NOMO-1 treated with DMSO at 0.1 percent for 48 hours (cell line): ENCODE data around the gene OST4.
"Not testable (repeated sequence)": the region's sequence is repeated elsewhere in the genome, so short reads cannot be mapped to it uniquely, and the experiment has no call there.

Experiments
- DNase-seq: peaks from one replicate; lab custom pipeline; 2025; ENCODE audit not compliant: unreplicated experiment; lab: John Stamatoyannopoulos, UW

OST4 gene

DNA sequence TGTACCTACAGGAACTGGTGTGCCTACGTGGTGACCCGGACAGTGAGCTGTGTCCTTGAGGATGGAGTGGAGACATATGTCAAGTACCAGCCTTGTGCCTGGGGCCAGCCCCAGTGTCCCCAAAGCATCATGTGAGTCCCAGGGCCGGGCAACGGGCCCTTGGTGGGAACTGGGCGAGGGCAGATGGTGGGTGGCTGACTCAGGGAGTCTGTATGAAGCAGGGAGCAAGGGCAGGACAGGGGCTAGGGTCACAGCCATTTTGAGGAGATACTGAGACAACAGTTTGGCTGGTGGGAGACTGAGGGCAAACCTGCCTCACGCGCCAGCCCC lies 8.7 kb upstream of the OST4 start:
- no peak for DNase-seq

DNA sequence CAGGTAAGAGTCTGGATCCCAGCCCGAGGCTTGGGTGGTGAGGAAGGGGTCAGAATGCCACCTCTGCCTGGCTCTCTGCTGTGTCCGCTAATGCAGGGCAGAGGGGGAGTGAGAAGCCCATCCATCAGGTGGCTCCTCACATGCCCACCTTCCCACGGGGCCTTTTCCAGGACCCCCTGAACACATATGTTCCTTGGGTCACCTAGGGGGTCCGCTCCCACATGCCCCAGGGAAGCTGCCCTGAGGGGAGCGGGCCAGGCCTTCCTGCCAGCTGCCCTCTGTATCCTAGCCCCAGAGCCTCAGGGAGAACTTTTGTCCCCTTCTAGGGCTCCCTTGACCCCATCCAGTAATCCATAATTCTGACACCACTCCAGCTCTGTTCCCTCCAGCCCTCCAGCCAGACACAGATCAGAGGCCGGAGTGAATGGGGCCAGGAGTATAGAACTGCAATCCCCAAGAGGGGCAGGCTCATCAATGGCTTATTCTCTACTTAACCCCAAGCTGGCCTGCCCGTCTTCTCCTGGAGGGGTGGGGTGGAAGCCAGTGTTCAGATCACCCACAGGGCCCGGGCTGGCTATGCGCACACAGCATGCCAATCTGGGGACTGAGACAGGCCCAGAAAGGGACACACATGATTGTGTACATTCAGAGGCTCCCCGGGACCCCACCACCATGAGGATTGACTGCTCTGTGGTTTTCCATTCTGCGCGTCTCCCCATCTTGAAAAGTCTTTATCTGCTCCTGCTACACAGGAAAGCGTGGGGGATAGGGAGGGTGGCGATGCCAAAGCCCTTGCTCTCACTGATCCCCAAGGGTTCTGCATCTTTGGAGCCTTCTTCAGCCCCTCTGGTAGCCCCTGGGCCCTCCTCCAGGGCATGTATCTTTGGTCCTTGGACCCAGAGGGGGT lies 8.0 kb upstream of the OST4 start:
- DNase-seq, result no peak

DNA sequence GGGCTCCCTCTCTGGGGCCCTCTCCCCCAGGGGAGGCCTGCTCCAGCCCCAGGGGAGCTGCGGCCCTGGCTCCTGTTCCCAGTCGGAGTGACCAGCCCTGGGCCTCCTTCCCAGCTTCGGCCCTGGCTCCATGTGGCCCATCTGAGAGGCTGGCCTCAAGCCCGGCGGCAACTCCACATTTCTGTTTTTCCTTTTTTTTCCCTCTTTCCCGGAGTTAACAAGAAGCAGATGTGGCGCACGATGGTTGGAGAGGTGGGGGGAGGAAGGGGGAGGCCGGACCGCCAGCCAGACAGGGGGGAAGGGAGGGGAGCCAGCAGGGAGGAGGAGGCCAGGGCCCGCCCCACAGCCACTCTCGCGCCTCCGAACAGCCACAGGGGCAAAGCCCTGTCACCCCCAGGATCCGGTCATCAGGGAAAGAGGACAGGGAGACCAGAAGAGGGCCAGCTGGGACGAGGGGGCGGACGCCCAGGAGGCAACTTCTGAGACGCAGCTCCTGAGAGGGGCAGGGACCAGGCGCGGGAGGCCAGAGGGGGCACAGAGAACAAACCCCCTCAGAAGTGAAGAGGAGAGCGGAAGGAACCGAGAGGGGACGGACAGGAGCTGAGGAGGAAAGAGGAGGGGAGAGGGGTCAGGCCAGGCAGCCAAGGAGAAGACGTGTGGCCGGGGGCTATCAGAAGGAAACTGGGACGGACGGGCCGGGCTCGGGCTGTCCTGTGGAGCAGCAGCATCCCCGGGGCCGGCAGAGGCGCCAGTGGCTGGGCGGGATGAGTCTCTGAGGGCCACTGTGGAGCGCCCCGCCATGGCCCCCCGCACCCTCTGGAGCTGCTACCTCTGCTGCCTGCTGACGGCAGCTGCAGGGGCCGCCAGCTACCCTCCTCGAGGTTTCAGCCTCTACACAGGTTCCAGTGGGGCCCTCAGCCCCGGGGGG lies 7.1 kb upstream of the OST4 start, which contains the start of gene EMILIN1:
Gene EMILIN1 (plus strand): TSS at position 349 of the 928 bp plus-strand sequence. CDS start 451 bp downstream, at position 800.
- DNase-seq, result no peak

DNA sequence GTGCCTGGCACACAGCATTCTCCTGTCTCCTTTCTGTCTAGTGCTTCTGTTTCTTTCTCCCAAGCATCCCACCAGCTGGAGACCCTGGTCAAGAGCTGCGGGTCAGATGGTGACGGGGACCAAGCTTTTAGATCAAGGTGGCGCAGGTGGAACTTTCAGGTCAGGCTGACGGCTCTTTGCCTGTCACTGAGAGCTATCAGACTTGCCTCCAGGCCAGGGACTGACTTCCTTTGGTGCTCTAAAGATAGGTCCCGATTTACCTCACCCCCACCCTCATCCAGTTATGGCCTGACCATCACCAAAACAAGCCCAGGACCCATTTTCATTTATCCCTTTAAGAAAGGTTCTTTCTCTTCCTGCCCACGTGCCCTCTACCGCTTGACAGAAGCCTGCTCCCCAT lies 5.8 kb upstream of the OST4 start:
- no peak for DNase-seq

DNA sequence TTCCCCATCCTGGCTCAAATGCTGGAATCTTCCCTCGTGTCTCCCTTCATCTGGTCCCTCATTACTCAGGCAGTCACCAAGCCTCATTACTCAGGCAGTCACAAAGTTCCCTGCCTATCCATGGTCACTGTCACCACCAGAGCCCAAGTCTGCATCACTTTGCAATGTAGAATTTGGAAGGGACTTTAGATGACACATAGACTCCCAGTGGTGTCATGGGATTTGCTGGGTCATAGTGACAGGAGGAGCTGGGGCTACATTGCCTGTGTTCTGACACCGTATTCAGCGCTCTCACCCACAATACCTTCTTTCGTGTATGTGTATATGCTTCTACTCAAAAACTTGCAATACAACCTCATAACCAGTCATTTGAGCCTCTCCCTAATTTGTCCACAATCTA lies 4.9 kb upstream of the OST4 start:
- DNase-seq, result no peak

DNA sequence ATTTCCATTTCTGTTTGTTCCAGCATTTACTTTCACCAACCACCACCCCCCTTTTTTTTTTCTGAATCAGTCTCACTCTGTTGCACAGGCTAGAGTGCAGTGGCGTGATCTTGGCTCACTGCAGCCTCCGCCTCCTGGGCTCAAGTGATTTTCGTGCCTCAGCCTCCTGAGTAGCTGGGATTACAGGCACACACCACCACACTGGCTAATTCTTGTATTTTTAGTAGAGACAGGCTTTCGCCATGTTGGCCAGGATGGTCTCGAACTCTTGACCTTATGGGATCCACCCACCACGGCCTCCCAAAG lies 4.1 kb upstream of the OST4 start:
- DNase-seq, result not testable (repeated sequence)

DNA sequence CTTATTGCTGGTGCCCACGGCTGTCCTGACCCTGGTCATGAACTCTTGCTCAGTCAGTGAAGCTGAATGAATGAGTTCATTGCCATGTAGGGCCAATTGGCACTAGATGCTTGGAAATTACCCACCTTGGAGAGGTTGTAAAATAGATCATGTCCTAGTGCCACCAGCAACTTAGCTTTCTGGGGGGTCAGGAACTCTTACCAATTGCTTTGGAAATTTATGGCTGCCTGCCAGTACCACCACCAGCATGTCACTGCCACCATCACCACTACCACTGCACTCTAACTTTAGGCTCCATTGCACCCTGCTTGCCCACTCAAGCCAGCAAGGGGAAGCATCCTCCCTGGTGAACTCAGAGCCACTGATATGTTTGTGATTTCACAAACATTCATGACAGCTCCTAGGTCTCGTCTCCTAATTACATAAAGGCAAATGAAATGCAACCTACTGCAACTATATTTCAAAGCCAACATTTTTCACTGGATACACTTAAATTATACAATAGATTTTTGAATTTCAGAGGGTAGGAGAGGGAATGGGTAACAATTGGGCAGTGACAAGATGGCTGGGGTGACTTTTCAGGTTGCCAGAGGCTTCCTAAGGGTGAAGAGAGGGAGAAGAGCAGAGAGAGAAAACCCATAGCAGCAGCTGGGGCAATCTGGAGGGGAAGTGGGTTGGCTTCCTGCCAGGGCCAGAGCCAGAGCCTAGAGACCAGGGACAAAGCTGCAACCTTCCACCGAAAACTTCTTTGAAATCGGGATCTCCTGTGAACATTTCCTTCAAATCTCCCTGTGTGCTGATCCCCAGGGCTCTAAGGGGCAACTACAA lies 3.5 kb upstream of the OST4 start:
- peak; percentile 42 for DNase-seq

DNA sequence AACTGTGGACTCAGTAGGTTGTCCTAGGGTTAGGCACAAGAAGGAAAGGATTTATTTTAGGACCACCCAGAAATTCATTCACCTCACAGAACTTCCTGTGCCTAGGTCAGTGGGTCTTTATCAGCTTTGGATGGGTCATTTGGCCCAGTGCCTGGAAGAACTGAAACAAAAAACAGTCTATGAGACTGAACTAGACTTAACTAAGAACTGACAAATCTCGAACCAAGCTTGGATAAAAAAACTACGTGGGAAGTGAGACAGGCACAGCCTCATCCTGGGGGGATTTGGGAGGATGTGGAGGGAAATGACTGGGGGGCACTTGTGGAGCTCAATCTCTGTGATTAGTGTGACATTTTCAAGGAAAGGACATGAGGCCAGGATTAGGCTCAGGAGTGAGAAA lies 2.3 kb upstream of the OST4 start:
- no peak for DNase-seq

DNA sequence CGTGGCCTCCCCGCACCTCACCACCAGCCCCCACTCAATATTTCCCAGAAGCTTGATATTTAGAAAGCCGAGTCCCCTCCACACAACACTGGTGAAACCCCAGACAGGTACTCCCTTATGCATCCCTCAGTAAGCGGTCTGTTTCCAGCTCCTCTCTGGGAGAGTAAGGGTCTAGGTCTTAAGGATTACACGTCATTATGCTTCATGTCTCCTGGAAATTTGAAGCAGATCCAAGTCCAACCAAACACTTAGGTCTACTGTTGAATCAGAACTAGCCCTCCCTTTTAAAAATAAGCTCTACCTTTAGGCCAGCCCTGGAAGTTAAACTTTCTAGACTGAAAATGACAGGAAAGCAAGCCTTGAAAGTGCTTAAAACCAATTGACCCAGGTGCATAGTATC lies 1.5 kb upstream of the OST4 start:
- no peak for DNase-seq

DNA sequence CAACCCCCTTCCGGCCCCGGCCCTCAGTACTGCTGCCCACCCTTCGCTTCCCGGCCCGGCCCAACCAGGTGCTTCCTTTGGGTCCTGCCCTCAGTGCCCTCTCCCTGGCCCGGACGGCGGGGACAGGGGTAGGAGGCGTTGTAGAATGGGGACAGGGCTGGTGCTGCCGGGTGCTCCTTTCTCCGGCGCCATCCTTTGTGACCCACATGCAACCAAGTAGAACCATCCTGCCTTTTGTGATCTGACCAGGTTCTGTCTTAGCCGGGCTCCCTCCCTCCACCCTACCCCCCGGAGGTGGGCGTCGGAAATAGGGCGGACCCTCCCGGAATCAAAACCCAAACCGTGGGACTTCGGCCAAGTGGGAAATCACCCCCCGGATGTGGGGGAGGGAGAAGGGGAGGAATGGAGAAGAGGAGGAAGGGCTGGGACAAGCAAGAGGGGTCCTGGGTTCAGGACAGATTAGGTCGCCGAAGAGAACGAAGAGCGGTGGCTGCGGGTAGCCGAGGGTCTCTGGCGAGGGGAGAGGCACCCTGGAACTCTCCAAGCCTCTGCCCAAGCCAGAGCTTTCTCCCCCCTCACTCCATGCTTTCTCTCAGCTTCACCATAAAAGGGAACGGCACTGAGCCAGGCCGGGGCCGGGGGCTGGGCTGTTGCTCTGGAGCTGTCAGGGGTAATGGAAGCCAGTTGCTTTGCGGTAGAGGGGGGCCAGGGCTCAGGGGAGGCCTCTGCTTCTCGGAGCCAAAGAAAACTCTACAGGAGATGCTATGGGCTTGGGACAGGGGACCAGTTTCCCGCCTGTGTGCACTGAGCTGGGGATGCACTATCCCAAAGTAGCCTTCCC lies 756 bp upstream of the OST4 start:
- no peak for DNase-seq

DNA sequence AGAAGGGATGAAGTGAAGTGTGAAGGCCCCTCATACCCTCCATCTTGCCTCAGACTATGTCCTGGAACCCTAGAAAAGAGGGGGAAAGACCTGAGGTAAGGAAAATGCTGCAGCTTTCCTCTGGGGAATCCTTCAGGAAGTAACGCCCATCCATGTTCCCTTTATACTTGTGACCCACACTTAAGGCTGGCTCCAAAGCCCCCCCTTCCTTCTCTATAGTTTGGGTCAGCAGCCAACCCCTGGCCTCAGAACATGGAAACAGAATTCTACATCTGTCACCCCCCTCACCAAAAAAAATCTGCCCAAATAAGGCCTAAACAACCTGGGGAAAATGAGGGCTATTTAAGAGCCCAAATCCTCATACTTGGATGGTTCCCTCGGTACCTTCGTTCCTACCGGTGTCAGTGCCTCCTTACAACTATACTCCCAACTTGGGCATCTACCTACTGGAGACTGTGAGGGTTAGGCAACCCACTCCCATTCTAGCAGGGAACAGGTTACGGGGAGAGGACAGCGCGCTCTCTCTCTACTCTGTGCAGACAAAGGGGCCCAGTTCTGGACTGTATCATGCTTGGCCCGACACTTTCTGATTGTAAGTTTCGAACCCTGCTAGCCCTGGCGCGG lies 689 bp downstream of the OST4 start:
- DNase-seq, result no peak

DNA sequence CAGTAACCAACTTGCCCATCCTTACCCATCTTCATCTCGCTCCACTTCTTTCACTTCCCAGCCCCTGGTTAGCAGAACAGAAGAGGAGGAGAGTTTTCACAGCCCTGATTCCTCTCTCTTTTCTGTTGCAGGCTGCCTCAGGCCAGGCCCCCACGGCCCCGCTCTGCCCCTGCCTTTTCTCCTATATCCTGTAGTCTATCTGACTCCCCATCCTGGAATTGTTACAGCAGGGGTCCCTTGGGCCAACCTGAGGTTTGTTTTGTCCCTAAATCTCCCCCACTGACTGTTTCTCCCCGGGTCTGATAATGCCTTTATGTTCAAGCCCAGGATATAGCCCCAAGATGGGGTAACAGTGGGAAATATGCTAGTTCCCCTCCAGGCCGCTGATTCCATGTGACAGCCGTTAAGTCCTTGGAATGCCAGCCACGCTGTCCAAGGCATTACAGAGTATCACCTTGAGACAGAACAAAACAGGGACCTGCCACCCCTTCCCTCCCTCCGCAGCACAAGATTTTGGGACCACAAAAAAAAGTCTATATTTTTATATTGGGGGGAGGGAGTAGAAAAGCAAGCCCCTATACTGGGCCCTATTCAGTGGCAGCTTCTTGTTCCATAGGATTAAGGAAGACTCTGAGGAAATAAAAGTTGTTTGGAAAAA lies 1.4 kb downstream of the OST4 start:
- DNase-seq, result no peak

DNA sequence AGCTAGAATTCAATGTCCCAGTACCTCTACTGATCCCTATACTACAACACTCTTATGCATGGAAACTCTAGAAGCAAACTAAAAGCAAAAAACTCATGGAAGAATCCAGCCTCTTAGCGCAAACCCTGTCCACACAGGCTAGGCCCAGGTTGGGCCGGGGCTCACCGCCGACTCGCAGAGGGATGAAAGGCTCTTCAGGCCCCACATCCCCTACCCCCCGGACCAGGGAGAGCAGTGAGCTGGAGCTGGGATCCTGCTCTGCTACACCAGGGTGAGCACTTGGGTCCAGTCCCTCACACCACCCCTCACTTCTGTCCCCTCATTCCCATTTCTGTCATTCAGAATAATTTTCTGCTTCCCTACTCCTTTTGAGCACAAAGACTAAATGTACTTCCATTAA lies 2.0 kb downstream of the OST4 start:
- DNase-seq, result no peak

DNA sequence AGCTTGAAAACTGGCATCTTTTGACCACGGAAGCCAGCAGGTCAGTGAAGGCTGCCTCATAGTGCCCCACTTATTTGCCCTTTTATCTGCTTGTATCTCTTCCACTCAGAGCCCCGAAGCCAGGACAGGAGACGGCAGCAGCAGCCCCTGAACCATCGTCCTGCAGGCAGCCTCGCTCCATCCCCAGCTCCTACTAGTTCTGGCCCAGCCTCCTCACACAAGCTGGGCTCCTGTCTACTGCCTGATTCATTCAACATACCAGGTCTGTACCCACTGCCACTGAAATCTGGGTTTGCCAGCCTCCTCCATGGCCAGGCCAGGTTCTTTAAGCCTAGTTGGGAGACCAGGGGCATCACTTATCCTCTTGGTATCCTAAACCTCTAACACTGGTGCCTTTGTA lies 4.1 kb downstream of the OST4 start:
- DNase-seq, result no peak

DNA sequence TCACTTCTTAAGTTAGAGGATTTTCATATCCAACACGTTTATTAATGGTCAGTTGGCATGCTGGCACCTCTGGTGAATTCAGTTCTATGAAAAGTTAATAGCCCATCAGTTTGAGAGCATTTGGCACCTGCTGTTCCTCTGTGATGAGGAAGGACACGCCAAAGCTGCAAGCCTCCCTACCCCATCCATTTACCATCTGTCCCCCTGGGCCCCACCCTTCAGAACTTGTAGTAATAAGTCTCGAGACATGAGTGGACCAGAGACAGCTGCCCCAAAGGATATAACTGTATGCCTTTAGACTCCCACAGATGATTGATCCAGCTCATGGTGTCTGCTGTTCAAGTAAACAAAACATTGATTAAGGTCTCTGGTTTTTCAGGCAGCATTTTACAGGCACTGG lies 6.3 kb downstream of the OST4 start:
- DNase-seq, result no peak

DNA sequence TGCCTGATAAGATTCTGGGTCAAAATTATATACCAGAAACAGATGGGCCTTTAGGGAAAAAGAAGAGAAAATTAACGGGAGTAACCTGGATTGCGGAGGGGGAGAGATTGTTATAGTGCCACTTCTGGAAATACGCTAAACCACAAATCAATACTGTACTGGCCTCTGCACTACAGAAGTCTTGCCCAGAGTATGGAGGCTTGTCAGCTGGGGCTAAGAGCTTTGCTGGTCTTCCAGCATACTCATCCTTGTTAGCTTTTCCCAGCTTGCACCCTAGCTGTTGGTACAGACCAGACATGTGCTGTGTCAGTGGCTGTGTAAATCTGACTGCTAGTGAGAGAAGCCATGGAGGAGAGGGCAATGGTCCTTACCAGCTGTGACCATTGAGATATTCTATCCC lies 11.1 kb downstream of the OST4 start:
- DNase-seq, result no peak

DNA sequence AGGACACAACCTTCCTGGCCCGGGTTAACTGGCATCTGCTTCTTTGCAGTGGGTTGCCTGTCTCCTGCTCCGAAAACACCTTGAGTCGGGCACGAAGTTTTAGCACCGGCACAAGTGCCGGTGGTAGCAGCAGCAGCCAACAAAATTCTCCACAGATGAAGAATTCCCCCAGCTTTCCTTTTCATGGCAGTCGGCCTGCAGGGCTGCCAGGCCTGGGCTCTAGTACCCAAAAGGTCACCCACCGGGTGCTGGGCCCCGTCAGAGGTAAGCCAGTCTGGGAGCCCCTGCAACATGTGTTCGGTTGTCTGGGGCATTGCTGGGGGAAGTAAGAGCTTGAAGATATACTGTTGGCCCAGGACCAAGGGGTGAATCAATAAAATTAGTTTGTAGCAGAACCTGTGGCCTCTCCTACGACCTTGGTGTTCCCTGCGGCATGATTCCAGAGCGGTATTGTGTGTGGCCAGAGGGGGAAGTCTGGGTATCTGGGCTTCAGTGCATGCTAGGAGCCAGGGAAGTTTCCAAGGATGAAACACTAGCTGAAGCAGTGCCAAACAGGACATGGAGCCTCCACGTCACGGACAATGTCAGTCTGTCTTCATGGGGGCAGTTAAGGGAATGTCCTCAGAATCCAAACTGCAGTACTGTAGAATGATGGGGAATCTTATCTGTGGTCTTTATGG lies 12.2 kb downstream of the OST4 start:
- no peak for DNase-seq

DNA sequence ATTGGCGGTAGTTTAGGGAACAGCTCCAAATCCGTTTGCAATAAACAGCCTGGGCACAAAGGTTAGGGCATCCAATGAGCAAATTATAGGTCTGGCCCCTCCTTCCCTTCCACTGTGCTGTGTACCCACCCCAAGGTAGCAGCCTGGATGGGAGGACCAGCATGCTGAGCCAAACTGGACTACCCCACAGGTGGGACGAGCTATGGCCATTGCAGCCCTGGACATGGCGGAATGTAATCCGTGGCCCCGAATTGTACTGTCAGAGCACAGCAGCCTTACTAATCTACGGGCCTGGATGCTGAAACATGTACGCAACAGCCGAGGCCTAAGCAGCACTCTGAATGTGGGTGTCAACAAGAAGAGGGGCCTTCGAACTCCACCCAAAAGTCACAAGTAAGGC lies 13.2 kb downstream of the OST4 start:
- DNase-seq, result no peak

DNA sequence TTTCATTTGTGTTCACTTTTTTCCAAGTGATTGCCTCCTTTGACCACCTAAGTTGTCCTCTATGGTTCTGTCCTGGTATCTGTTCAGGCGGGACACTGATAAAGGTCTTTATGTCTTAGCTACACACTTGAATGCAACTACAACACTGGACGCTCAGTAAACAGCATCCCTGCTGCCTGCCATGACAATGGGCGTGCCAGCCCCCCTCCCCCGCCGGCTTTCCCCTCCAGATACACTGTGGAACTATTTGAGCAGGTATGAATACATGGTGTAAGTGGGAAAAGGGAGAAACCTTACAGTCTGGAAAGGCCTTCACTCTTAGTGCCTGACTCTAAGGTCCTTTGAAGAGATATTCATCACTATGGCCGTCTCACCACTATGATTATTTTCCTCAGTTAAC lies 14.3 kb downstream of the OST4 start:
- no peak for DNase-seq
